HG03575 (cell line): ENCODE results near the gene YES1.

ENCODE experiments used
- ATAC-seq: cut with Tn5 transposase; IDR thresholded peaks from one replicate; pipeline ENCODE4 v1.9.1; 2021; ENCODE audit not compliant: unreplicated experiment, insufficient number of reproducible peaks, low FRiP score; ENCODE audit errors: extremely low read depth

YES1 gene

DNA sequence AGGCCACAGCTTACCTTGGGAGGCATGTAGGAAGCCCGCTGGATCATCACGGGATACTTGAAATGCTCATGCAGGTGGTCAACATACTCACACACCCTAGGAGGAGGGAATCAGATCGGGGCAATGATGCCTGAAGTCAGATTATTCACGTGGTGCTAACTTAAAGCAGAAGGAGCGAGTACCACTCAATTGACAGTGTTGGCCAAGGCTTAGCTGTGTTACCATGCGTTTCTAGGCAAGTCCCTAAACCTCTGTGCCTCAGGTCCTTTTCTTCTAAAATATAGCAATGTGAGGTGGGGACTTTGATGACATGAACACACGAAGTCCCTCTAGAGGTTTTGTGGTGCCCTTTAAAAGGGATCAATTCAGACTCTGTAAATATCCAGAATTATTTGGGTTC, 136.7 kb downstream of the YES1 start:
- no peak for ATAC-seq

DNA sequence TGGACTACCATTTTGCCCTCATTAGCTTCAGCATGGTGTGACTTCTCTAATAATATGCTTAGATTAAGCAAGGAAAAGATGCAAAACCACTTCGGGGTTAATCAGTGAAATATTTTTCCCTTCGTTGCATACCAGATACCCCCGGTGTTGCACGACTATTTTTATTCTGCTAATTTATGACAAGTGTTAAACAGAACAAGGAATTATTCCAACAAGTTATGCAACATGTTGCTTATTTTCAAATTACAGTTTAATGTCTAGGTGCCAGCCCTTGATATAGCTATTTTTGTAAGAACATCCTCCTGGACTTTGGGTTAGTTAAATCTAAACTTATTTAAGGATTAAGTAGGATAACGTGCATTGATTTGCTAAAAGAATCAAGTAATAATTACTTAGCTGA, 138.3 kb downstream of the YES1 start:
- no peak for ATAC-seq

DNA sequence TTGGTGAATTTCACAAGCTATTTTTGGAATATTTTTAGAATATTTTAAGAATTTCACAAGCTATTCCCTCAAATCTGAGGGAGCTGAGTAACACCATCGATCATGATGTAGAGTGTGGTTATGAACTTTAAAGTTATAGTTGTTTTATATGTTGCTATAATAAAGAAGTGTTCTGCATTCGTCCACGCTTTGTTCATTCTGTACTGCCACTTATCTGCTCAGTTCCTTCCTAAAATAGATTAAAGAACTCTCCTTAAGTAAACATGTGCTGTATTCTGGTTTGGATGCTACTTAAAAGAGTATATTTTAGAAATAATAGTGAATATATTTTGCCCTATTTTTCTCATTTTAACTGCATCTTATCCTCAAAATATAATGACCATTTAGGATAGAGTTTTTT, 138.7 kb downstream of the YES1 start:
- ATAC-seq, result no peak
